Measurements from ENCODE around the gene CACNA1H.

Gene CACNA1H

GRCh38 chr16:1216681-1217400, 63.9 kb downstream of the CACNA1H start:
- H3K27ac ChIP-seq: no peak overlapping the region
- no peak for TF ChIP-seq CTCF (IDR thresholded peaks at IDR 0.05)
- no peak for TF ChIP-seq ZFX (IDR thresholded peaks at IDR 0.05; ENCODE audit: borderline replicate concordance)

- TF ChIP-seq CTCF (IDR thresholded peaks at IDR 0.05): no peak
- no peak for TF ChIP-seq ZFX (IDR thresholded peaks at IDR 0.05; ENCODE audit: borderline replicate concordance)
- H3K27ac ChIP-seq: no peak overlapping the region
Observed at GRCh38 chr16:1217526-1217925, 64.6 kb downstream of the CACNA1H start.

- no peak for TF ChIP-seq CTCF (IDR thresholded peaks at IDR 0.05)
- TF ChIP-seq ZFX (IDR thresholded peaks at IDR 0.05; ENCODE audit: borderline replicate concordance): no peak
- no peak overlapping the region for H3K27ac ChIP-seq
Observed at GRCh38 chr16:1218061-1218929, 65.4 kb downstream of the CACNA1H start.

GRCh38 chr16:1218930-1219611, 66.2 kb downstream of the CACNA1H start:
- H3K27ac ChIP-seq: no peak overlapping the region
- no peak for TF ChIP-seq ZFX (IDR thresholded peaks at IDR 0.05; ENCODE audit: borderline replicate concordance)
- TF ChIP-seq CTCF (IDR thresholded peaks at IDR 0.05): no peak

- no peak overlapping the region for H3K27ac ChIP-seq
- TF ChIP-seq CTCF (IDR thresholded peaks at IDR 0.05): no peak
- no peak for TF ChIP-seq ZFX (IDR thresholded peaks at IDR 0.05; ENCODE audit: borderline replicate concordance)
Observed at GRCh38 chr16:1220098-1220728, 67.3 kb downstream of the CACNA1H start.

GRCh38 chr16:1220841-1221627, 68.1 kb downstream of the CACNA1H start:
- TF ChIP-seq ZFX (IDR thresholded peaks at IDR 0.05; ENCODE audit: borderline replicate concordance) (no peak), CTCF (IDR thresholded peaks at IDR 0.05) (no peak)
- H3K27ac ChIP-seq: no peak overlapping the region
